GM18870 (cell line): Measurements from ENCODE around the gene RALGAPB.

Experiments used
- ATAC-seq: cut with Tn5 transposase; IDR thresholded peaks from one replicate; pipeline ENCODE4 v1.9.1; 2021; ENCODE audit warnings: moderate library complexity; ENCODE audit not compliant: unreplicated experiment

Gene RALGAPB

DNA sequence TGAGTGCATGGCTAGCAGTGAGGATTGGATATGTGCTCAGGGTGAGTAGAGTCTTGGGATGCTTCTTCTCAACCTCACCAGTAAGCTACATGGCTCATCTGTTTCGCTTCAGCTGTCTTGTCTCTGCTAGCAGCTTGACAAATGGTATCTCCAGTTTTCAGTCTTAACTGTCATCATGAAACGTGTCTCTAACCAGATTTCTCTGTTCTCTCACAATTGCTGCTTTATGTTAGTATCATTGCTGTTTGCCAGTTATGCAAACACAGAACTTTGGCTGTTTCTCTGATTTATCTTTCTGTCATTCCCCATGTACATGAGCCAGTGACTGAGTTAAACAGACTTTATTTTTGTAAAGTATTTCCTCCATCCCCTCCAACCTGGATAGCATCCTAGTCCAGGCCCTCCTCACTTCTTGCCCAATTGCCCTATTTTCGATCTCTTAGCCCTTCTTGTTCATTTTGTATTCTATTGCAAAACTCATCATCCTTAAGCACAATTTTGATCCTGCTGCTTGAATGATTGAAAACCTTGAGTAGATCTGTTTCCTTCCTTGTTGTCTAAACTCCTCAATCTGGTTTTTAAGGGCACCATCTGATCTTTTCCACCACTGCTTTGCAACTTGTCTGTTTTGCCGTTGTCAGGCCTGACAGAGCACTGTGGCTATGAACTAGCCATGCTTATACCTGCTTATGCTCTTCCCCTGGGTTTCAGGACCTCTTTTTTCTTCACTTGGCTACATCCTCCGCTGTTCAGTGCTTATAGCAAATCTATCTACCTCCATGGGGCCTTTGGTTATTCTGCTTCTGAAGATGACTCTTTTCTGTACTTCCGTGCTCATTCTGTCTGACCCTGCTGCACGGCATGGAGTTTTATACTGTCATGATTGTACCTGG, 70.6 kb downstream of the RALGAPB start:
- no peak for ATAC-seq

- no peak for ATAC-seq
These were observed 73.1 kb downstream of the RALGAPB start for GRCh38 chr20:38545771-38546170.

DNA sequence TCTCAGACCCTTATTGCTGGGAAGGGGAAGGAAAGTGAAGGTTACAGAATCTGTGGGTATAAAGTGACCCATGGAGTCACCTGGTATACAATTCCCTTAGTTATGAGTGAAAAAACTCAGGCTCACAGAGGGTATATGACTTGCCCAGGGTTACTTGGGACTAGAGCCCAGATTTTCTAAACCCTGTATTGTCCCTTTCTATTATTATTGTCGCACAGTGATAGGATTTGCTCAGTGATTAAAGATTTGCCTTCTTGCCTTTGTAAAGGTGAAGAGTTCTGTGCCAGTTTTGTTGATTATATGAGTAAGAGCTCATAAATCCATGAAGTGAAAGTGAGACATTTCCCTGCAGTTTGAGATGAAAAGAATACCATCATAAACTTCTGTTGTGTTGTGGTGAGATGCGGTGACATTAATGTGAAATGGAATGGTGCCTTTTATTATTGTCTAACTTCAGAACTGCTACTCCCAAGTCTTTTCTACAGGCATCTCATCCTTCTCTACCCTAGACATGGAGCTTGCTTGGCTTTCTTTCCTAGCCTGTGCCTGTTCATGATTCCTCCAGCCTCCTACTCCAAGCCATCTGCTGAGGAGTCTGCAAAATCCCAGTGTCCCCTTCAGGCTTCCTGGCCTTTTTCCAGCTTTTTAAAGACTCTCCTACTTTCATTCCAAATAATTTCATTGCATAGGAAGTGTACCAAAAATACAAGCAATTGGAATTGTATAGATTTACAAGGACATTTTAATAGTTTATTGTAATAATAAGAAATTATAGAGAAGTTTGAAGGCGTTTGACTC, 74.8 kb downstream of the RALGAPB start:
- no peak for ATAC-seq

- ATAC-seq: no peak
These were observed 75.9 kb downstream of the RALGAPB start for GRCh38 chr20:38548356-38549083.

DNA sequence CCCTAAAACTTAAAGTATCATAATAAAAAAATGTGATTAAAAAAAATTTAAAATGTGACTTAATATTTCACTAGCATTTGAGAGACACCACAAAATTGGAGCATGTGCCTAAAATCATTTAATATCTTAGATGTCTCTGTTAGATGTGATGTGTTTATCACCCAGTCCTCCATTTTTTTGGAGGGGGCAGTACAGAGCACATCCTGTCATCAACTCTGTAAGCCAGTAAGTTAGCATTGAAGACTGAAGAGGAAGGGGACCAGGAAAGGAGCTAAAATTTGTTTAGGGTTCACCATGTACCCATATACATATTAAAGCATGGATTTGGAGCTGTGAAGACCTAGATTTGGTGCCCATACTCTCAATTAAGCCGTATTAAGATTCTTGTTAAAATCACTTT, 77.6 kb downstream of the RALGAPB start:
- no peak for ATAC-seq

DNA sequence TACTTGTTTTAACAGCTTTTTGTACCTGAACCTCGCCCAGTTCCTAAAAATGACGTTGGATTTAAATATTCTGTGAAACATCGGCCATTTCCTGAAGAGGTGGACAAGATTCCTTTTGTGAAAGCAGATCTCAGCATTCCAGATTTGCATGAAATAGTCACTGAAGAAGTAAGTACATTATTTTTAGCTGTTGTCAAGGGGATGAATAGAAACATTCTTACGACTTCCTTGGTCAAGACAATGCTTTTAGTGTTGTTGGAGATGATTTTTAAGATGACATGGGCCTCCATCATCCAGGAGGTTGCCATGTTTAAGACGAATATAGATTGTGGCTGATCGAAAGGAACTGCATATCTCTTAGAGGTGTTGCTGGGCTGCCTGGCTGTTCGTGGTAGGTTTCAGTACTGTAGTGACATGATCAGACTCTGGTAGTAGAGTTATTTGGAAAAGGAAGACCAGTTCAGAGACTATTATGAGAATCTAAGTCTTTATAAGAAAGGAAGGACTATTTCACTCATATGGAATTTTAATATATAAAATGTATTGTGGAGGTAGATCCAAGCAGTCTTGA, 78.5 kb downstream of the RALGAPB start:
- ATAC-seq: no peak

GRCh38 chr20:38554986-38555385, 82.3 kb downstream of the RALGAPB start:
- ATAC-seq: no peak

GRCh38 chr20:38555395-38555794, 82.8 kb downstream of the RALGAPB start:
- no peak for ATAC-seq

GRCh38 chr20:38557174-38557573, 84.5 kb downstream of the RALGAPB start:
- ATAC-seq: no peak

- no peak for ATAC-seq
These were observed 86.1 kb downstream of the RALGAPB start for GRCh38 chr20:38558596-38559360.

GRCh38 chr20:38559764-38560163, 87.1 kb downstream of the RALGAPB start:
- ATAC-seq: no peak

DNA sequence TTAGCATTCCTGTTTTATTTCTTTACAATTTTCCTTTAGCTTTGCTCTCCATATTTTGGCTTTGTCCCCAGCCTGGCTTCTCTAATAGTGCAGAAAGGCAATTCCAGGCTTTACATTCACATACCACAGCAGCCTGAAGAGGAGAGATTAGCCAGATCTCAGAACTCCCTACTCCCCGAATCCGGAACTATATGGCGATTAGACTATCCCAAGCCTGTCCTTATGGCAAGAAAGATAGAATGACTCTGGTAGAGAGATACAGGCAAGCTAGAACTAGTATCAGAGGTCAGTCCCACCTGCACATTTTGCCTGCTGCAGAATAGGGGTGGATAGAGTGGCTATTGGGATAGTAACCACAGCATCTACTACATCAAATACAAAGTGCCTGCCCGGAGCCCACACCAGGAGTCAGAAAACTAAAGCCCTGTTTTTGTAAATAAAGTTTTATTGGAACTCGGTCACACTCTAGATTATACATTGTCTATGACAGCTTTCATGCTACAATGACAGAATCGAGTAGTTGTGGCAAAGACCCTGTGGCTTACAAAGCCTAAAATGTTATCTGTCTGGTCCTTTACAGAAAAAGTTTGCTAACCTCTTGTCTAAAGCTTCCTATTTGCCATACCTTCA, 91.3 kb downstream of the RALGAPB start:
- ATAC-seq: no peak

- ATAC-seq: no peak
These were observed 92.0 kb downstream of the RALGAPB start for GRCh38 chr20:38564680-38565079.

GRCh38 chr20:38566036-38566598, 93.5 kb downstream of the RALGAPB start:
- no peak for ATAC-seq

DNA sequence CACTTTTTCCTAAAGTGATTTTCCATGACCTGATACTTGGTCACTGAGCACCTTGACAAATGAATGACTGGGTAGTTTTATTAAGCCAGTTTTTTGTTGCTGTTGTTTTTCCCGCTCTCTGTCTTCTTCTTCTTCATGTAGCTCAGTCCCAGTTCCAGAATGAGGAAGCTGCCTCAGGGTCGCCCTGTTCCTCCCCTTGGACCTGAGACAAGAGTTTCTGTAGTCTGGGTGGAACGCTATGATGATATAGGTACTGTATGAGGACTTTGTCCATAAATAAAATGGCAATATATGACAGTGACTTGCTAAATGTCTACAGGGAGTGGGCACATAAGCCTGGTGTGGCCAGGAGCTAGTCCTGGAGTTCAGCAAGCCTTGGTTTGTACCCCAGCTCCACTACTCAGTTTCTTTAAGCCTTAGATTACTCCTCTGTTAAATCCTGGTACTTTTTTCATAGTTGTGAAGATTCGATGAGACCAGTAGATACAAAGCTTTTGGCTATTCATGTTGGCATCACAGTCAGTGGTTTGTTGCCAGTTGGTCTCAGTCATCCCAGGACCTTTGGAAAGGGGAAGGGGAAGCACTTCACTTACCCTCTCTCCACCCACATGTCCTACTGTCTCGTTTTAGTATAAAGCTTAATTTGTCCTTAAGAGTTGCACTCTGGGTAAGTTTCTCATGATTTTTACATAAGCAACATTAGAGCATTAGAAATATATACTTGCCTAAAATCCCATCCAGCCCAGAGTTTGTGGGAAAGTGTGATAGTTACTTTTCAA, 97.3 kb downstream of the RALGAPB start:
- ATAC-seq: no peak

DNA sequence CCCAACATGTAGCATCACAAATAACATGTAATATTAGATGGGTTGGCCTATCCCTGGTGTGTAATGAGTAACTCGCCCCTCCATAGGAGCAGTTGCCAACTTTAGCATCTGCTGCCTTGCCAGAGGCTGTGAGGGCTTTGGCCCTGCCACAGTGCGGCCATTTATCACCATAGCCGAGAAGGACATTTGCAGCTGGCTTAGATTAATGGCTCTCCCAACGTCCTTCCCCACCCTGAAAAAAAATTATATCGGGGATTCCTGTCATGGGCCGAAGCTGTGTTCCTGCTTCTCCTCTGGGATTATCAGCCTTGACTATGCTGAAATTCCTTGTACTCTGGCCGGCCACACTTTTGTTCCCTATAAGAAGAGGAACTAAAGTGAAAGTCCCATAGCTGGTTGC, 100.8 kb downstream of the RALGAPB start:
- ATAC-seq: no peak

GRCh38 chr20:38579219-38579910, 106.7 kb downstream of the RALGAPB start:
- no peak for ATAC-seq

DNA sequence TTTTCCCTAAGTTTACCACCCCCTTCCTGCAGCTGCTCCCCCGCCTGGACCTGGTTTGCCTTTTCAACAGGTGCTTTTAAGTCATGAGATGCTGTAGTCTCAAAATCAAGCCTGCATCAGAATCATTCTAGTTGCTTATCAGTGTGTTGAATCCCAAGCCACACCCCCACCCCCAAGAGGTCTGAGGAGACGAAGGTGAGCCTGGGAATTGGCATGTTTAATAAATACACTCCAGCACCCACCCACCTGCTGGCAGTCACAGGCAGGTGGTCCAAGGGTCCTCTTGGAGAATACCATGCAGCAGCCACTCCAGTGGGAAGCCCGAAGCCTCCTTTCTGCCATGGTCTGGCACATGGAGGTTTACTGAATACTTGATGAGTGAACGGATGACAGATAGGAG, 107.3 kb downstream of the RALGAPB start:
- ATAC-seq: no peak
